Uterine smooth muscle cell (primary cell): ENCODE results near the gene ELF4. TPM values are rescaled to one million over a fixed set of nuclear protein-coding genes. Genes with fewer than 3 reads are reported as not detected.

ENCODE experiments used
- total RNA-seq: library from RNA; depleted of rRNA; stranded (reverse); fragments of >200 nt; gene quantifications from 2 replicates; pipeline ENCODE4 v1.2.3, GENCODE V29; 2014

ELF4 gene
- total RNA-seq: 9.7 and 10.4 TPM in 2 replicates

DNA sequence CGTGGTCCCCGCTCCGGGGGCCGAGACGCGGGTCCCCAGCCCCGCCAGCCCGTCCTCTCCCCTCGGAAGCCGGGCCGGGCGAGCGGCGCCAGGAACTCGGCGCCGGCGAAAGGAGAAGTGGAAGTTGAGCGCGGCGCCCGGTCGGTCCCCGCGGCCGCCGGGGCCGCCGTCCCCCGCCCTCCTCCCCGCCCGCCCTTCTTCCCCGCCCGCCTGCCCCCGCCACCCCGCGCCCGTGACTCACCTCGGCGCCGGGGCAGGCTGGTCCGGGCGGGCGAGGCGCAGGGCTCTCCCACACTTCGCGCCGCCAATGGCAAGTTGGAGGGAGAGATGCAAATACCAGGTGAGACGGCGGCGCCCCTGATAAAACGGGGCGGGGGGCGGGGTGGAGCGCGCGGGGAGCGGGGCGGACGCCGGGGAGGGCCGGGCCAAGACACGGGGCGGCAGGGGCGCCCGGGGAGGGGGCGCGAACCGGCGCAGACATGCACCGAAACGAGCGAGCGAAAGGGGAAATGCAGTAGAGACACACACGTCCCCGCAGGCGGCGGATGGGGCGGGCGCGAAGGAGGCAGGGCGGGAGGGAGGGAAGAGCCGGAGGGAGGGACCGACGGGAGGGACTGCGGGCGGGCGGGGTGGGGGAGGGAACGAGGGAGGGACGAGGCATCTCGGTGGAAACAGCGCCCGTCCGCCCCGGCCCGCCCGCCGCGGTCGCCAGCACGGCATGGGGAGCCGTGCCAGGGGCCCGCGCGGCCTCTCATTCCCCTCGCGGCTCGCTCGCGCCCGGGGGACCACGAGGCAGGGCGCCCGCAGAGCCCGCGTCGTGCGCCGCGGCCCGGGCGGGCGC lies at the start of gene ELF4:
ELF4 (minus strand) TSS at position 119 of the 841 bp plus-strand sequence. CDS start 29,167 bp downstream, outside the sequence.

Other genes starting within 250 kb of the ELF4 start
- 17.1 and 18.5 TPM in 2 replicates for gene UTP14A, start 204.3 kb downstream of the ELF4 start, total RNA-seq
- gene BCORL1, start 127.9 kb downstream of the ELF4 start, total RNA-seq: 1.00 and 2.6 TPM in 2 replicates
- gene AIFM1, start 55.3 kb upstream of the ELF4 start, total RNA-seq: 27.2 and 31.5 TPM in 2 replicates
- 4.3 and 9.4 TPM in 2 replicates for gene RAB33A, start 61.5 kb upstream of the ELF4 start, total RNA-seq
- 3.5 and 4.1 TPM in 2 replicates for gene ZNF280C, start 158.4 kb upstream of the ELF4 start, total RNA-seq
- gene SLC25A14, start 229.4 kb upstream of the ELF4 start, total RNA-seq: 14.4 and 16.2 TPM in 2 replicates